IPS-11a (cell line): ENCODE measurements around the gene TTC16.

Experiments used
- H3K4me3 ChIP-seq: one replicate; pipeline ENCODE4 v1.5.1; 2013; ENCODE audit warnings: low read depth, low read length, control low read depth

The TTC16 gene

GRCh38 chr9:127698386-127698785 is 17.5 kb upstream of the TTC16 start:
- no peak overlapping the region for H3K4me3 ChIP-seq

GRCh38 chr9:127698985-127699670 is 16.8 kb upstream of the TTC16 start:
- H3K4me3 ChIP-seq: peak overlapping the region; percentile 24

GRCh38 chr9:127700140-127700539 is 15.7 kb upstream of the TTC16 start:
- H3K4me3 ChIP-seq: no peak overlapping the region

- no peak overlapping the region for H3K4me3 ChIP-seq
Measured at GRCh38 chr9:127700594-127701255, 15.2 kb upstream of the TTC16 start.

GRCh38 chr9:127703289-127703946 is 12.5 kb upstream of the TTC16 start:
- no peak overlapping the region for H3K4me3 ChIP-seq

- H3K4me3 ChIP-seq: no peak overlapping the region
Measured at GRCh38 chr9:127705577-127706379, 10.1 kb upstream of the TTC16 start.

- no peak within 1 kb of the TSS for H3K4me3 ChIP-seq
Measured at GRCh38 chr9:127706836-127707241, 9.0 kb upstream of the TTC16 start, which contains the start of gene CFAP157. Gene CFAP157 (plus strand): TSS chr9:127706988. CDS start chr9:127707032, 44 bp downstream.

GRCh38 chr9:127707766-127708165 is 8.1 kb upstream of the TTC16 start:
- H3K4me3 ChIP-seq: no peak overlapping the region

GRCh38 chr9:127708952-127709587 is 6.8 kb upstream of the TTC16 start:
- no peak overlapping the region for H3K4me3 ChIP-seq

GRCh38 chr9:127710204-127710783 is 5.6 kb upstream of the TTC16 start:
- H3K4me3 ChIP-seq: no peak overlapping the region

GRCh38 chr9:127711226-127711701 is 4.6 kb upstream of the TTC16 start:
- H3K4me3 ChIP-seq: no peak overlapping the region

- no peak overlapping the region for H3K4me3 ChIP-seq
Measured at GRCh38 chr9:127711831-127712274, 4.0 kb upstream of the TTC16 start.

GRCh38 chr9:127712371-127712770 is 3.5 kb upstream of the TTC16 start:
- H3K4me3 ChIP-seq: no peak overlapping the region

GRCh38 chr9:127712867-127713266 is 3.0 kb upstream of the TTC16 start:
- H3K4me3 ChIP-seq: no peak overlapping the region

- H3K4me3 ChIP-seq: no peak overlapping the region
Measured at GRCh38 chr9:127714020-127714750, 1.7 kb upstream of the TTC16 start.

- H3K4me3 ChIP-seq: peak overlapping the region; percentile 59
Measured at GRCh38 chr9:127714951-127715469, 869 bp upstream of the TTC16 start.

GRCh38 chr9:127716412-127716811 is 533 bp downstream of the TTC16 start:
- H3K4me3 ChIP-seq: no peak overlapping the region

GRCh38 chr9:127717766-127718165 is 1.9 kb downstream of the TTC16 start:
- H3K4me3 ChIP-seq: no peak overlapping the region
